CD4-positive, alpha-beta T cell treated with Interleukin-15 for 1 hour (primary cell): ENCODE results near the gene MSL3.
A peak's percentile ranks its signal among the peaks of the same experiment; 100 is the strongest.

Experiments
- DNase-seq: peaks from one replicate; pipeline ENCODE4 v3.0.0-alpha.2; 2020

The MSL3 gene

DNA sequence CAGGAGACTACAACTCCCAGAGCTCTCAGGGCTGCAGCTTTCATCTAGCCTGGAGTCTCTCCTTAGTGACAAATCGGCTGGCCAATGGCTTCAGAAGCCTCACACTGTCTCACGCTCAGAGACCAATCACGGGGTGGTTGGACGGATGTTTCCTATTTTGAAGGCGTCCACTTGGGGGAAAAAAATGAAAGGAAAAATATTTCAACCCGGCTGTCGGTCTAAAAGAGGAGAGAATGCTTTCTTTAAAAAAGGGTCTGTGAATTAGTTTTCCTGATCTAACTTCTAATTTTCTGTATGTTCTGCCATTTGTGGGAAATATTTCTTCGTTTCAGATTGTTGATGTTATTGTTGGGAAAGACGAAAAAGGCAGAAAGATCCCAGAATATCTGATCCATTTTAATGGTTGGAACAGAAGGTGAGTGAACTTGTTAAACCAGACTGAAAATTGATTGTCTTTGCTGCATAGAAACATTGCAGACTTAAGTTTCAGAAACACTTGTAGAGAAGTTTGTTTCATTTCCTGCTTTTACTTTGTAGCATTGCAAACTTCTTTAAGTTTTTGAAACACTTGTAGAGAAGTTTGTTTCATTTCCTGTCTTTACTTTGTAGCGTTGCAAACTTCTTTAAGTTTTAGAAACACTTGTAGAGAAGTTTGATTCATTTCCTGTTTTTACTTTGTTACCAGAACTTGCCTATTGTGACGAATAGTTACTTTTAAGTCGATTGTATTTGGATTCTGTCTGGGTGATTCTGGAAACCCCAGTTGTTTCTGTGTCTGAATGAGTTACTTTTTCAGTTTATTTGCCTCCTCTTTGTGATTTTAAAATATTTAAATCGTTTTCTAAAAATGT lies 1.6 kb downstream of the MSL3 start:
- DNase-seq: peak; percentile 87

DNA sequence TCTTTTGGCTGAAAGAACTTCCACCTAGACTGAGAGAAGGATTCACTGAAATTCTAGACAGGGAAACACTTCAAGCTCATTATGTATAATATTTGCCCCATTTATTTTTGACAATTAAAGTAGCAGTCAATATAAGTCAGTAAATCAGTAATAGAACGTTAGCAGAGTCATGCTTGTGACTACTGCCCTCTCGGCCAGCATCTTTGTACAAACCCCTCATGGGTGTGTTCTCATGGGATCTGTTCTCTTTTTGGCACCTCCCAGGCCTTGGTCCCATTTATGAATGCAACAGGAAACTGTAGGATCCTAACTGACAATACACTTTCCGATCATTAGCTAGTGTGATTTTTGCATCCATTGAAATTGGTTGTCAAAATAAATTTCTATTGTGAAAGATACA lies 2.9 kb downstream of the MSL3 start:
- no peak for DNase-seq

DNA sequence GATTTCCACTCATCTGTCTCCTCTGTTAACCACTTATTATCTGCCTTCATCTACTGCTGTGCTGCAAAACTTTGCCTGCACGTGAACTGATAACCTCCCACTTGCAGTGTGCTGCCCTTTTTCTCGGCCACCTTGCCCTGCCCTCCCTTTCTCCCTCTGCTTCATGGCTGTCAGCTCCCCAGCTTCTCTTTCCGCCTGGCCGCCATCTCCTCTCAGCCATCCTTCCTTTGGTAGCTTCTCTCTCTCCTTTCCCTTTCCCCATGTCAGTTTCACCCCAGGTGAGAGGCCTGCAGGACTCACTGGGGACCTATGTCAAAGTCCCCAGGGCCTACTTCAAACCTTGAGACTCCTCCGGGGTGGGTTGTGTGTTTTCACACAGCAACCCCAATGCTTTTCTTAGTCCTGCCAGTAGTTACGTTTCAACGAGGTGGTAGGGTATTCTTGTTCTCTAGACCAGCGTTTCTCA lies 6.6 kb downstream of the MSL3 start:
- DNase-seq: no peak

DNA sequence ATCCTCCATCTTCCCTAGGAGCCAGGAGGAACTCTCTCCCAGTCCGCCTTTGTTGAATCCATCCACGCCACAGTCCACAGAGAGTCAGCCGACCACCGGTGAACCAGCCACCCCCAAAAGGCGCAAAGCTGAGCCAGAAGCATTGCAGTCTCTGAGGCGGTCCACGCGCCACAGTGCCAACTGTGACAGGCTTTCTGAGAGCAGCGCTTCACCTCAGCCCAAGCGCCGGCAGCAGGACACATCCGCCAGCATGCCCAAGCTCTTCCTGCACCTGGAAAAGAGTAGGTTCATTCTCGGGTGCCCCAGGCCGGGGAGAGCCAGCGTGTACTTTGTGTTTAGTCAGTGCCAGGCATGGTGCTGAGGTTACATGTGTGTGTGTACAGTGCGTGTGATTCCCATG lies 7.4 kb downstream of the MSL3 start:
- DNase-seq: no peak

DNA sequence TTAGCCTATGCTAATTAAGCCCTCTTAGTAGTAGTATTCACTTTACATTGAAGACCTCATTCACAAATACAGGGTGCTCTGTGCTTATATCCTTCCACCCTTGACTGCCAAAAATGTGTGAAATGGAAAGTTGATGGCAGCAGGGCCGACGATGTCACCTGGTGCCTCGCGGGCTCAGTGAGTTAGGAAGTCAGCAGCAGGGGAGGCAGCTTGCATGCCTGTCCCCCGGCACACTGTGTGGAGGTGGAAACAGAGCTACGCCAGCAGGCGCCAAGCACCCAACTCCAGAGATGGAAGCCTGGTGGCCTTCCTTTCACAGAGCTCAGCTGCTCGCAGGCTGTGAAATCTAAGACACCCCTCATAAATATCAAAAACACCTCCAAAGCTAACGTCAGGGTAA lies 8.4 kb downstream of the MSL3 start:
- DNase-seq: peak; percentile 23

DNA sequence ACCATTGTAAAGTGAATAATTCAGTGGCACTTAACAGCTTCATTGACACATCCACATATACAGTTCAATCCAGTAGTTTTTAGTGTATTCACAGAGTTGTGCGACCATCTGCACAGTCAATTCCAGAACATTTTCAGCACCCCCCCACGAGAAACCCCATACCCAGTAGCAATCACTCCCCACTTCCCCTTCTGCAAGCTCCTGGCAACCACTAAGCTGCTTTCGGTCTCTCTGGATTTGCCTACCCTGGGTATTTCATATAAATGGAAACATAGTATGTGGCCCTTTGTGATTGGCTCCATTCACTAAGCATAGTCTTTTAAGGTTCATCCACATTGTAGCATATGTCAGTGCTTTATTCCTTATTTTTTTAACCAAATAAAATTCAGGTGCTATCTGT lies 10.0 kb downstream of the MSL3 start:
- no peak for DNase-seq

DNA sequence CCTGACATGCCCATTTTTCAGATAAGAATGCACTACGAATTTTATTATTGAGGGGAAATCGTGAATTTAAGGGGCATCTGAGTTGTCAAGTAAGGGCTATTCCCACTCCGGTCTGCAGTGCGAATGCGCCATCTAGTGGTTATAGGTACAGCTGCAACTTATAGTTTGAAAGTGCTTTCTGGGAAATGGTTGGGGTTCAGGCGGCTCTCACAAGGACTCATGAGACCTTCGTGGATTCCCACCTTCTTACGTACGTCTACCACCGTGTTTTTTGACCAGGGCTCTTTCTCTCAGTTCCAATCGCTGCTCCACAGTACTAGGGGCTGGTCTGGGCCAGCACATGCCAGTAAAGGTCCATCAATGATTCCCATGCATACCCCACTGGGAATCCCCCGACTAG lies 12.3 kb downstream of the MSL3 start:
- DNase-seq: peak; percentile 71

DNA sequence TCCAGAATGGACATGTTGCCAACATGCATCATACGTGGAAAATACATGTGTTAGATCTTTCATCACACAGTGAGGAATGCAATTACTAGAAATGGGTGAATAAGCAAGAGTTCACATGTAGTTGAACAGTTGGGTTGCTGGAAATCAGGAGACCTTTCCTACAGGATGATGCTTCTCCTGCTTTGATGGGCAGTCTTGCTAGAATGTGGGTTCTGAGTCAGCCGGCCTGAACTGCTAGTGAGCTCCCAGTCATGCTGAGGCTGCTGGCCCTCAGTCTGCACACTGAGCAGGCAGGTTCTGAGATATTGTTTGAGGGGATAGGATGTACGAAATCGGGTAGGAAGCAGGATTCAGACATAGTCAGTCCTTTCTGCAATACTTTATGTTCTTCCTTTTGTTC lies 20.2 kb downstream of the MSL3 start:
- no peak for DNase-seq

DNA sequence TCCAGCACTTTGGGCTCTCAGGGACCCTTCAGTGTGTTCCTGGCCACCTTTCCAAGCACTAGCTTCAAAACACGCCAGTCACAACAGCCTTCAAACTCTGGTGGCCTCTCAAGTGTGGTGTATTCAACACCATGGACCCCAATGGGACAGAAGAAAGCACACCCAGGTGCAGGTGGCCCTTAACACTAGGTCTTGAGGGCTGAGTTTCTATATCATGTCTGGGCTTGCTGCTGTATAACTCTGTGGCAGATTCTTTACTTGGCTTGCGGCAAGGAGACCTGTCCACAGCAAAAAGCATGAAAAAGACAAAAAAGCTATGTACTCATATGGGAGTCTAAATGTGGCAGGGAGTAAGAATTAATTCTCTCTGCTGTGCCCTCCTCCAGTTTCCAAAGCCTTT lies 23.1 kb downstream of the MSL3 start:
- no peak for DNase-seq

DNA sequence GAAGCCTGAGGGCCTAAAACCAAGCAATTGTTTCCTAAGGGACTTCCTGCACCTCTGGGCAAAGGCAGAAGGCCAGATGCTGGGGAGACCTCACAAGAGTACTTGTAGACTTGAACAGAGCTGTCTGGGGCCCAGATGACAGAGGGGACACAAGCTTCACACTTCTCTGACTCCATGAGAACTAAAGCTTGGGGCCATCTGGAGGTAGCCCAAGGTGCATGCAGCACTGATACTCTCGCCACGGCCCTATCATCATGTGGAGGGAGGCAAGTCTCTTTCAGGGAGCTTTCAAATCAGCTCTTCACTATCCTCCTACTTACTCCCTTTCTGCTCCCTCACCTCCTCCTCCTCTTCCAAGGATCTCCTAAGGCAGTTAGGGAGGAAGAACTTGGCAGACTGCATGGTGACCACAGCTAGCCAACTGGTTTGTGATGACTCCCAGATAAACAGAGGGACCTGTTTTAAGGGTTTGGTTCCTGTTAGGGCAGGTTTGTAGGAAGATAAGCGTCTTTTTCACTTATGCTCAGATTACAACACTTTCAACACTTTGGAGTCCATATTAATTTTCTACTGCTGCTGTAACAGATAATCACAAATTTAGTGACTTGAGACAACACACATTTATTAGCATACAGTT lies 23.8 kb downstream of the MSL3 start:
- no peak for DNase-seq

DNA sequence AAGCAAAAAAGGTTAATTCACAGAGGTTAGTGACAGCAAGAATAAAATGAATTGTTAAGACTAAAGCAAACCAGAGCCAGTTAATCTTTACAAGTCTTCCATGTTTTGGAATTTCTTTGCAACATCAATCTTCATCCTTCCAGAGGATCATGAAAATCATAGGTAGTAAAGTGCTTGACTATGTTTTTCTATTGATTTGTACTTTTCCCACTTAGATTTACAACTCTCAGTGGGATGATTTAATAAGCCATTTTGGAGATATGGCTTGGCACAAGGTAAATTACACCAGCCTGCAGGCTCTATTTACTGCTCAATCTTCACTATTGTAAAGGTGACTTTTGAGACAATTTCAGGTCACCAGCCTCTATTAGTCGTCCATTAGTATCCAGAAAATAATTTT lies 26.5 kb downstream of the MSL3 start:
- DNase-seq: no peak

DNA sequence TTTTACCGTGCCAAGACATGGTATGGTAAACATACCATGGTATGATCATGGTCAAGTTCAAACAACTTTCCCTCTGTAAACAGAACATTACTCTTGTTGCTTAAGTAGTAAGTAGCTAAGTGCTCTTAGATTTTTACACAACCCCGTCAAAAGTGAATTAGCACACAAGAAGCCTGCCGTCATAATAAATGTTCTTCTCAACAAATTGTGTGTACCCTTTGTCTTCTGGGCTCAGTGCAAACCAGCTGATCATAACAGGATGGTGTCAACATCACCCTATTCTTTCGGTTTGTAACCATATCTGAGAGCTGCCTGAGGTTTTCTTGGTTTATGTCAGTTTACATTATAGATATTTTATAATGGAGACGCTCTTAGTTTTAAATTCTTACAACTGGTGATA lies 28.8 kb downstream of the MSL3 start:
- DNase-seq: no peak

DNA sequence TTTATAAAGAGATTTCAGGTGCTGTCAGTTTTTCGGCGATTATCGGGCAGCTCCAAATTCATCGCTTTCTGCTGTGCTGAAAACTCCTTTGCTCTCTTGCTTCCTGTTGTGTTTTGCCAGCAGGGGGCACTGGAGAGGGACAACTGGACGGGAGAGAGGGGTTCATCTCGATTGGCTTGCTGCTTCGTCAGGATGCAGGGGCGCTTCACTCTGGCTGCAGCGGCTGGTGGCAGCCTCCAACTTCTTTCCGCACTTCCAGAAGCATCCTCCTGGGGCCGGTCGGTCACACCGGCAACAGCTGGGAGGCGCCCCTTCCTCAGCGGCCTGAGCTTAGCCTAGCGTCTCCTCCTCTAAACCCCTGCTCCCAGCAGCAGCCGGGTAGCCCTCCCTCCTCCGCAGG lies 29.5 kb downstream of the MSL3 start:
- DNase-seq: peak; percentile 60

DNA sequence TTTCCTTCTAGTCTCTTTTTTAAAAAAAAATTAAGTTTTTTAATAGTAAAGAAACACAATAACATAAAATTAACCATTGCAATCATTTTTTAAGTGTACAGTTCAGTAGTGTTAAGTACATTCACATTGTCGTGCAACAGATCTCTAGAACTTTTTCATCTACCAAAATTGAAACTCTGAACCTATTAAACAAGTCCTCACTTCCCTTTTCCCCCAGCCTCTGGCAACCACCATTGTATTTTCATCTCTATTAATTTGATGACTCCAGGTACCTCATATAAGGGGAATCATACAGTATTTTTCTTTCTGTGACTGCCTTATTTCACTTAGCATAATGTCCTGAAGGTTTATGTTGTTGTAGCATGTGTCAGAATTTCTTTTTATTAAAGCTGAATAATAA lies 31.8 kb downstream of the MSL3 start:
- no peak for DNase-seq

DNA sequence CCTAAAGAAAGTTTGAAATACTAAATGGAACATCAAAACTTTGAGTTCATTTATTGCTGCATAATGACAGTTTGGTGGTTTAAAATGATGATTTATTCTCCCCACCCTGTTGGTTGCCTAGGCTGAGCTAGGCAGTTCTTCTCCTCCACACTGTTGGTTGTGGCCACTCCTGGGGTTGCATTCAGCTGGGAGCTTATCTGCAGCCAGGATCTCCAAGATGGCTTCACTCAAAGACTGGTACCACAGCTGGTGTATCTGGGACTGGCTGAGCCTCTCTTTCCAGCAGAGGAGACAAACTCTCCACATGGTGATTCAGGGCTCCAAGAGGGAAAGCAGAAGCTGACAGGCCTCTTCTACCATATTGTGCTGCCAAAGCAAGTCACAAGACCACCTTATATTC lies 33.1 kb downstream of the MSL3 start:
- no peak for DNase-seq

DNA sequence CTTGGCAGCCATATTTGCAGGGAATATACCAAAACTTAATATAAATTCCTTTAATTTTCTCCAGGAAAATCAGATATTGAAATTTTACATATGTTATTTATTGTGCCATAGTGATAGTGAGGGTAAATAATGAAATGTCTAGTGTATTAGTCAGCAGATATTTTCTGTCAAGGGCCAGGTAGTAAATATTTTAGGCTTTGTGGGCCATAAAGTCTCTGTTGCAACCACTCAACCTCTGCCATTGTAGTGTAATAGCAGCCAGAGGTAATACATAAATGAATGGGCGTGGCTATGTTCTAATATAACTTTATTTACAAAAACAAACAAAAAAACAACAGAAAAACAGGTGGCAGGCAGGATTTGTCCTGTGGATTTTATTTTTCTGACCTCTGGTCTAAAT lies 33.5 kb downstream of the MSL3 start:
- DNase-seq: no peak

DNA sequence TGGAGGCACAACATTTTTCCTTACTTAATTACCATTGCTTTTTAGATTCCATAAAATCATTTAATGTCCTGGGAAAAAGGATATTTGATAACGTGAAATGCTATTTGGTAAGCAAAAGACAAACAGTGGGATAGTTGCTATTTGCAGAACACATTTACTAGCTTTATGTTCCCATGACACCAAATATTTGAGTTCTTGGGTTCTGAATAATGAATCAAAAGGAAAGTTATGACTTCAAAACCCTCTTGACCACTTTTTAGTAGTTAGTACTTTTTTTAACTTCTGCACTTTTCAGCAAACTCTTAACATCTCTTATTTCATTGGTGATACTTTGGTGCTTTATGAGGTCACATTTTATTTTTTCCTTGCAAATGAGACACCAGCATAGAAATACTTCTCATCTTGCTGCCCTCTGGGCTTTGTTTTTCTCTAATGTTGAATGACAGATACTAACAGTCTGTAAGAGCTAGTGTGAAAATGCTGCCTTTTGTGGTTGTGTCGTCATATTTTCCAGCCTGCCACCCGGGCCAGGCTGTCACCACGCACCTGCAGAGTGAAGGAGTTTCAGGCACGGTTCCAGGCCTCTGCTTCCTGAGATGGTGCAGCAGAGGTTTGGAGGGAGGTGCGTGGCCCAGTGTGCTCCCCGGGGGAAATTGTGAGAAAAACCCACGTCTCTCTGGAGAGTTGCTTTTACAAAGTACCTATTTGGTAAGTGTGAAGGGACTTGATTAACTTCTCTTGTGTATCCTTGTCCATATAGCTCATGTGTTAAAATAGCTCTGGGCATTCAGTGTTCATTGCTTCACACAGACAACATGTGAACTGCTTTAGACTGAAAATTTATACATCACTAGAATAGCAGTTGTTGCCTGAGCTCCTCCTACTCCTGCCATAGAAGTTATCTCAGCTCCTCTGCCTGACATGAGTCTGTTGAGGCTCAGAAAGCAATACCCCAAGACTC lies 34.7 kb downstream of the MSL3 start:
- DNase-seq: peak; percentile 55

DNA sequence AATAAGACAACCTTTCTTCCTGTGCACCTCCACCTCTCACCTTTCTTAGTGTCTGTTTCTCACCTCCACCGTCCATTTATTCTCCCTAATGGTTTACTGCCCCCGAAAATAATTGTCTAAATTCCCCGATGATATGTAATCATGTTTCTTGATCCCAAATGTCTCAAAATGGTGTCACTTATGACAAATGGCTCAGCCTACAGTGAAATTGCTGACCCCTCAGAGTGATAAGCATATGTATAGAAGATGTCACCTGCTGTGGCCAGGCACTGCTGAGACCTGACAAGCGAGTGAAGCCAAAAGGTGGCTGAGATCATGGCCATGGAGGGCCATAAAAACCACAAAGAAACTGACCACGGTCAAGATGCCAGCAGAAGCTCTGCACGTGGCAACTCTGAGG lies 35.7 kb downstream of the MSL3 start:
- no peak for DNase-seq

DNA sequence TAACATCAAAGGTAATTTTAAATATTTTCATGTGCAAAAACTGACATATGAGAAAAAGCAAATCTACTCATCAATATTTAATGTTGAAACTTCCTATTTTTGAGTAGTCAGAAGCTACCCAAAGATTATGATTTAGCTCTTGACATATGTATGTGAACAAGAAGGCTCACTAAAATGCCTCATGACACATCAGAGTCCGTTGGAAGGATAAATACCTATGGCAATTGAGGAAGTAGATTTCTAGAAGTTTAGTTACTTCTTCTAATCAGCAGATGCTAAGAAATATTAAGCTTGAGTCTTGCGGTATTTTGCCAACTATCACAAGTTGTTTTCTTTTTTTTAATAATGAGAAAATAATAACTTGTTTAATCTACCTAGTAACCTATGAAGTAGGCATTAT lies 55.3 kb downstream of the MSL3 start:
- DNase-seq: no peak
